Adrenal gland (tissue), 12 donors: ENCODE measurements around the gene PRDM1. TPM values are rescaled to one million over a fixed set of nuclear protein-coding genes. Genes with fewer than 3 reads are reported as not detected.

Experiments
- DNase-seq, 7 donors: peaks; one replicate each; pipeline ENCODE4 v3.0.0-alpha.2; 2019 to 2020
- H3K27ac ChIP-seq, 5 donors: fragments of 200-600 bp; sonication (generic) in 4 of 5; 1 replicate in 3 of 5; 2 replicates in 2 of 5; pipeline versions ENCODE4 v1.5.1 to v1.8.0; 2016 to 2020; ENCODE audit warnings: mild to moderate bottlenecking in 1 of 5
- H3K27me3 ChIP-seq: fragments of 200-600 bp; 2 replicates; pipeline ENCODE4 v1.8.0; 2021
- H3K36me3 ChIP-seq, 2 donors: fragments of 200-600 bp; replicated peaks in 1 of 2; 1 replicate in 1 of 2; 2 replicates in 1 of 2; pipeline versions ENCODE4 v1.5.1 to v1.8.0; 2018 to 2022
- H3K4me1 ChIP-seq, 2 donors: fragments of 200-600 bp; replicated peaks in 1 of 2; 1 replicate in 1 of 2; 2 replicates in 1 of 2; pipeline versions ENCODE4 v1.5.1 to v1.8.0; 2018 to 2021
- H3K4me3 ChIP-seq, 4 donors: fragments of 200-600 bp; sonication (generic) in 3 of 4; one replicate each; pipeline ENCODE4 v1.5.1; 2016 to 2018
- H3K9me3 ChIP-seq, 3 donors: fragments of 200-600 bp; sonication (generic) in 1 of 3; replicated peaks in 1 of 3; 1 replicate in 2 of 3; 2 replicates in 1 of 3; pipeline versions ENCODE4 v1.5.1 to v1.8.0; 2016 to 2021
- CTCF ChIP-seq, 6 experiments: fragments of 450-650 bp in 4 of 6; fragments of 200-600 bp in 2 of 6; sonication (generic) in 1 of 6; IDR thresholded peaks; 1 replicate in 5 of 6; 2 replicates in 1 of 6; pipeline versions ENCODE4 v1.5.1 to v1.8.0; 2016 to 2021; ENCODE audit warnings: antibody characterized with exemption in 6 of 6, mild to moderate bottlenecking in 2 of 6, moderate library complexity in 1 of 6
- POLR2A ChIP-seq, 2 donors: fragments of 450-650 bp; IDR thresholded peaks; one replicate each; pipeline ENCODE4 v1.6.1; 2017; ENCODE audit warnings: antibody characterized with exemption in 2 of 2, mild to moderate bottlenecking in 2 of 2, moderate library complexity in 1 of 2
- WGBS, 4 donors: extraction: QIAGEN DNeasy Blood & Tissue Kit in 2 of 4; methylation state at CpG; one replicate each; pipeline versions ENCODE4 v1.1.5 to v1.1.7; 2013 to 2017; 5-methylcytosine and 5-hydroxymethylcytosine counted together
- intact Hi-C, 2 donors: fragments of 100-400 bp; cut with DNase I; formaldehyde crosslinking; loops; one replicate each; pipeline versions ENCODE4 v1.14.1 to v1.15.0; 2022 to 2023
- polyA plus RNA-seq, 3 donors: library from polyadenylated mRNA; stranded (reverse); fragments of 200-250 nt in 2 of 3; fragments of 350-450 nt in 1 of 3; fragmentation: Illumina TruSeq in 1 of 3; extraction: RNeasy Lipid Tissue Mini Kit (QIAGEN cat#74804) in 1 of 3; gene quantifications; one replicate each; pipeline ENCODE4 v1.2.3, GENCODE V29; 2013 to 2014
- total RNA-seq, 9 donors: library from RNA; depleted of rRNA in 4 of 9; stranded (reverse); fragments of >200 nt in 4 of 9; fragments of 120-200 nt in 1 of 9; fragmentation: NEBNext Ultra II Directional in 1 of 9; extraction: Animal tissue kit (Norgen Biotek cat#: 25700) in 1 of 9; gene quantifications; one replicate each; pipeline versions ENCODE4 v1.1.0 to v1.2.4, GENCODE V29; 2013 to 2023
- donor health status: healthy with polysubstance abuse.
- donor health status: Bipolar disorder and iron deficiency.
- donor health status: DM: yes; HTN: yes; CAD: no.
- donor health status: DM: no; HTN: no; CAD: no.
- donor health status: DM: no; HTN: no; CAD: no.
- donor health status: DM: yes; HTN: yes; CAD: no.

The PRDM1 gene
- total and polyA plus RNA-seq, 12 donors = 0.40 to 7.5 (median 3.7) TPM

GRCh38 chr6:106106276-106107042, 20.3 kb downstream of the PRDM1 start:
- Histone ChIP-seq H3K4me1 (no peaks in the 10 kb centered on the region), H3K27ac (no peak overlapping the region), H3K36me3 (no peaks in the 10 kb centered on the region), H3K27me3 (peaks cover 6% of the 10 kb centered on the region), H3K9me3 (no peaks in the 10 kb centered on the region), H3K4me3 (no peak overlapping the region)
- 80 to 89% (median 86%) methylated on average over 11 to 12 of the region's 12 CpGs for WGBS, 4 donors
- intact Hi-C loops = no loop called here
- no peak for DNase-seq
- TF ChIP-seq POLR2A (IDR thresholded peaks at IDR 0.05) (no peak), CTCF (IDR thresholded peaks at IDR 0.05) (no peak)

- WGBS, 4 donors = 81 to 89% (median 86%) methylated on average over 12 to 14 of the region's 14 CpGs
- H3K36me3 ChIP-seq = no peaks in the 10 kb centered on the region
- no peak for TF ChIP-seq CTCF (IDR thresholded peaks at IDR 0.05)
- no peak for TF ChIP-seq POLR2A (IDR thresholded peaks at IDR 0.05)
- H3K4me1 ChIP-seq = no peaks in the 10 kb centered on the region
- no peak for DNase-seq
- intact Hi-C loops = no loop called here
- no peak overlapping the region for H3K27ac ChIP-seq
- no peaks in the 10 kb centered on the region for H3K9me3 ChIP-seq
- peaks cover 6% of the 10 kb centered on the region for H3K27me3 ChIP-seq
- no peak overlapping the region for H3K4me3 ChIP-seq
These were observed 21.0 kb downstream of the PRDM1 start for GRCh38 chr6:106107043-106107613.

- WGBS, 4 donors = 88 to 92% (median 90%) methylated on average over 6 of the region's 6 CpGs
- intact Hi-C loops = no loop called here
- TF ChIP-seq POLR2A (IDR thresholded peaks at IDR 0.05) (no peak), CTCF (IDR thresholded peaks at IDR 0.05) (no peak)
- no peaks in the 10 kb centered on the region for H3K9me3 ChIP-seq
- DNase-seq = no peak
- no peak overlapping the region for H3K4me3 ChIP-seq
- H3K27me3 ChIP-seq = peaks cover 6% of the 10 kb centered on the region
- no peak overlapping the region for H3K27ac ChIP-seq
- H3K4me1 ChIP-seq = no peaks in the 10 kb centered on the region
- H3K36me3 ChIP-seq = no peaks in the 10 kb centered on the region
These were observed 22.0 kb downstream of the PRDM1 start for GRCh38 chr6:106108129-106108528.

- H3K4me3 ChIP-seq = no peak overlapping the region
- no peaks in the 10 kb centered on the region for H3K9me3 ChIP-seq
- TF ChIP-seq CTCF (IDR thresholded peaks at IDR 0.05) (no peak), POLR2A (IDR thresholded peaks at IDR 0.05) (no peak)
- no peaks in the 10 kb centered on the region for H3K4me1 ChIP-seq
- no peak for DNase-seq
- H3K27ac ChIP-seq = no peak overlapping the region
- H3K36me3 ChIP-seq = no peaks in the 10 kb centered on the region
- 86 to 93% (median 90%) methylated on average over 3 of the region's 3 CpGs for WGBS, 4 donors
- intact Hi-C loops = no loop called here
- peaks cover 6% of the 10 kb centered on the region for H3K27me3 ChIP-seq
These were observed 22.9 kb downstream of the PRDM1 start for GRCh38 chr6:106109029-106109428.
